H9 (cell line): ENCODE measurements around the gene CFAP100. TPM values are rescaled to one million over a fixed set of nuclear protein-coding genes. Genes with fewer than 3 reads are reported as not detected.

Experiments
- DNase-seq: peaks from one replicate; pipeline ENCODE4 v3.0.0-alpha.2; 2017
- H2AFZ ChIP-seq: one replicate; pipeline ENCODE4 v1.6.1; 2013; ENCODE audit warnings: mild to moderate bottlenecking, low read length, control low read depth, moderate library complexity
- H2AK5ac ChIP-seq: 2 replicates; pipeline ENCODE4 v1.6.1; 2013; ENCODE audit warnings: low read length, control low read depth, mixed read lengths; ENCODE audit not compliant: insufficient read length
- H2BK120ac ChIP-seq: one replicate; pipeline ENCODE4 v1.6.1; 2013; ENCODE audit warnings: low read depth, mild to moderate bottlenecking, low read length, control low read depth, inconsistent platforms; ENCODE audit not compliant: poor library complexity, severe bottlenecking
- H2BK12ac ChIP-seq: 2 replicates; pipeline ENCODE4 v1.6.1; 2013; ENCODE audit warnings: low read length, control low read depth, mixed read lengths, low read depth; ENCODE audit not compliant: insufficient read length
- H2BK15ac ChIP-seq: 2 replicates; pipeline ENCODE4 v1.6.1; 2013; ENCODE audit warnings: low read depth, low read length, control low read depth
- H2BK20ac ChIP-seq: one replicate; pipeline ENCODE4 v1.6.1; 2013; ENCODE audit warnings: low read depth, mild to moderate bottlenecking, low read length, control low read depth, inconsistent platforms; ENCODE audit not compliant: poor library complexity, severe bottlenecking
- H2BK5ac ChIP-seq: 2 replicates; pipeline ENCODE4 v1.6.1; 2013; ENCODE audit warnings: low read length, control low read depth, mixed read lengths; ENCODE audit not compliant: insufficient read length
- H3K14ac ChIP-seq: 2 replicates; pipeline ENCODE4 v1.6.1; 2013; ENCODE audit warnings: low read length, control low read depth; ENCODE audit not compliant: insufficient read depth
- H3K18ac ChIP-seq: 2 replicates; pipeline ENCODE4 v1.6.1; 2013; ENCODE audit warnings: low read depth, mild to moderate bottlenecking, mixed read lengths, low read length, control low read depth; ENCODE audit not compliant: insufficient read length
- H3K23ac ChIP-seq: 2 replicates; pipeline ENCODE4 v1.6.1; 2013; ENCODE audit warnings: low read length, control low read depth, mixed read lengths, low read depth; ENCODE audit not compliant: insufficient read length
- H3K23me2 ChIP-seq: 2 replicates; pipeline ENCODE4 v1.6.1; 2013; ENCODE audit warnings: low read depth, mild to moderate bottlenecking, mixed read lengths, low read length, control low read depth; ENCODE audit not compliant: insufficient read length, poor library complexity, severe bottlenecking
- H3K27ac ChIP-seq: 2 replicates; pipeline ENCODE4 v1.5.1; 2013; ENCODE audit warnings: low read length, control low read depth, mixed read lengths, low read depth; ENCODE audit not compliant: insufficient read length
- H3K27me3 ChIP-seq: 2 replicates; pipeline ENCODE4 v1.6.1; 2013; ENCODE audit warnings: low read length, control low read depth, inconsistent platforms; ENCODE audit not compliant: insufficient read depth
- H3K4ac ChIP-seq: 2 replicates; pipeline ENCODE4 v1.6.1; 2013; ENCODE audit warnings: low read depth, mild to moderate bottlenecking, control low read depth, inconsistent platforms, low read length, moderate library complexity
- H3K4me1 ChIP-seq: 2 replicates; pipeline ENCODE4 v1.6.1; 2013; ENCODE audit warnings: low read length, control low read depth, inconsistent platforms; ENCODE audit not compliant: insufficient read depth
- H3K4me2 ChIP-seq: 2 replicates; pipeline ENCODE4 v1.6.1; 2013; ENCODE audit warnings: low read length, control low read depth, mixed read lengths; ENCODE audit not compliant: insufficient read length, insufficient read depth
- H3K56ac ChIP-seq: 2 replicates; pipeline ENCODE4 v1.6.1; 2013; ENCODE audit warnings: low read depth, mild to moderate bottlenecking, mixed read lengths, low read length, control low read depth; ENCODE audit not compliant: insufficient read length
- H3K79me1 ChIP-seq: 2 replicates; pipeline ENCODE4 v1.6.1; 2013; ENCODE audit warnings: low read depth, mild to moderate bottlenecking, moderate library complexity, low read length, control low read depth, inconsistent platforms; ENCODE audit not compliant: insufficient read depth, poor library complexity, severe bottlenecking
- H3K79me2 ChIP-seq: 2 replicates; pipeline ENCODE4 v1.6.1; 2013; ENCODE audit warnings: low read length, control low read depth, inconsistent platforms; ENCODE audit not compliant: insufficient read depth
- H3K9ac ChIP-seq: 2 replicates; pipeline ENCODE4 v1.6.1; 2013; ENCODE audit warnings: low read length, control low read depth, mixed read lengths; ENCODE audit not compliant: insufficient read length; ENCODE audit errors: extremely low read depth
- H3K9me3 ChIP-seq: one replicate; pipeline ENCODE4 v1.6.1; 2013; ENCODE audit warnings: low read depth, low read length, inconsistent platforms; ENCODE audit not compliant: control insufficient read depth
- H3T11ph ChIP-seq: one replicate; pipeline ENCODE4 v1.6.1; 2013; ENCODE audit warnings: mild to moderate bottlenecking, low read length, control low read depth, inconsistent platforms
- H4K20me1 ChIP-seq: one replicate; pipeline ENCODE4 v1.6.1; 2013; ENCODE audit not compliant: control insufficient read depth, insufficient read length, insufficient read depth
- H4K5ac ChIP-seq: 2 replicates; pipeline ENCODE4 v1.6.1; 2013; ENCODE audit warnings: low read depth, mild to moderate bottlenecking, mixed read lengths, low read length, control low read depth; ENCODE audit not compliant: insufficient read length
- H4K8ac ChIP-seq: replicated peaks from 2 replicates; pipeline ENCODE4 v1.6.1; 2013; ENCODE audit warnings: low read length, control low read depth, mixed read lengths, low read depth; ENCODE audit not compliant: insufficient read length
- H4K91ac ChIP-seq: 2 replicates; pipeline ENCODE4 v1.6.1; 2013; ENCODE audit warnings: low read depth, mild to moderate bottlenecking, moderate library complexity, mixed read lengths, low read length, control low read depth; ENCODE audit not compliant: insufficient read length
- H3K27ac Mint-ChIP-seq, 3 experiments: 2 replicates in 2 of 3; 3 replicates in 1 of 3; pipeline ENCODE4 v1.8.0; 2020 to 2021; ENCODE audit warnings: mixed read lengths in 3 of 3, mild to moderate bottlenecking in 1 of 3, moderate library complexity in 1 of 3
- H3K27me3 Mint-ChIP-seq: 2 replicates; pipeline ENCODE4 v1.8.0; 2021; ENCODE audit warnings: low read depth, mild to moderate bottlenecking, moderate library complexity, mixed read lengths
- H3K36me3 Mint-ChIP-seq, 3 experiments: 2 replicates in 2 of 3; 3 replicates in 1 of 3; pipeline ENCODE4 v1.8.0; 2020 to 2021; ENCODE audit warnings: low read depth in 3 of 3, mixed read lengths in 3 of 3; ENCODE audit not compliant: insufficient read depth in 1 of 3
- H3K4me1 Mint-ChIP-seq, 2 experiments: 2 replicates each; pipeline ENCODE4 v1.8.0; 2020; ENCODE audit warnings: mixed read lengths in 2 of 2
- H3K4me3 Mint-ChIP-seq, 2 experiments: 2 replicates in 1 of 2; 3 replicates in 1 of 2; pipeline ENCODE4 v1.8.0; 2020 to 2021; ENCODE audit warnings: mild to moderate bottlenecking in 2 of 2, mixed read lengths in 2 of 2, moderate library complexity in 1 of 2
- H3K9me3 Mint-ChIP-seq, 2 experiments: 2 replicates in 1 of 2; 3 replicates in 1 of 2; pipeline ENCODE4 v1.8.0; 2020; ENCODE audit warnings: mild to moderate bottlenecking in 2 of 2, mixed read lengths in 2 of 2, moderate library complexity in 1 of 2
- CTCF ChIP-seq: fragments of 200-600 bp; sonication (generic); conservative IDR thresholded peaks from 3 replicates; pipeline ENCODE4 v1.8.0; 2021; ENCODE audit warnings: antibody characterized with exemption, mild to moderate bottlenecking
- WGBS: extraction: QIAGEN DNeasy Blood & Tissue Kit; methylation state at CpG from one replicate; pipeline ENCODE4 v1.1.7; 2013; ENCODE audit warnings: missing lambda C conversion rate, low lambda C conversion rate, mixed read lengths; ENCODE audit not compliant: insufficient read length; ENCODE audit errors: extremely low coverage; 5-methylcytosine and 5-hydroxymethylcytosine counted together
- total RNA-seq: library from RNA; stranded (reverse); gene quantifications from 2 replicates; pipeline ENCODE4 v1.2.1, GENCODE V29; 2021

CFAP100 gene
- total RNA-seq, 1 experiment from 2014 or later, result 0.44 TPM

GRCh38 chr3:126480206-126480605 lies 85.5 kb downstream of the CFAP100 start:
- Histone ChIP-seq H3K14ac (no peak overlapping the region), H2AK5ac (no peak overlapping the region), H4K8ac (no peak overlapping the region), H4K91ac (no peak overlapping the region), H2BK20ac (no peak overlapping the region), H3K79me1 (no peaks in the 10 kb centered on the region), H3K23ac (no peak overlapping the region), H3K4me1 (peaks cover 10% of the 10 kb centered on the region; the same call in 1 of the 2 replicates), H2BK120ac (no peak overlapping the region), H3K4ac (no peak overlapping the region), H2AFZ (no peak overlapping the region), H4K5ac (no peak overlapping the region), H3K23me2 (peaks cover 4% of the 10 kb centered on the region), H2BK12ac (no peak overlapping the region), H2BK5ac (no peak overlapping the region), H3K27ac (no peak overlapping the region), H3K56ac (no peak overlapping the region), H3K18ac (no peak overlapping the region), H3K4me2 (no peak overlapping the region), H2BK15ac (no peak overlapping the region), H3K27me3 (no peaks in the 10 kb centered on the region), H3K9me3 (no peaks in the 10 kb centered on the region), H3T11ph (no peak overlapping the region), H3K9ac (no peak overlapping the region), H3K79me2 (no peaks in the 10 kb centered on the region), H4K20me1 (no peaks in the 10 kb centered on the region)
- H3K4me1 Mint-ChIP-seq, result peaks cover 25 to 31% of the 10 kb centered on the region in 2 experiments
- H3K27ac Mint-ChIP-seq, result 0 out of 7 replicates have a peak overlapping the region, but pooled peaks of 1 of the 3 experiments have one; percentile 18
- no peak for DNase-seq
- WGBS, result no CpG with 5 or more reads among the region's 5 CpGs
- no peaks in the 10 kb centered on the region; a peak in 2 of 5 replicates for H3K9me3 Mint-ChIP-seq
- no peaks in the 10 kb centered on the region; a peak in 1 of 7 replicates for H3K36me3 Mint-ChIP-seq
- no peak for TF ChIP-seq CTCF
- H3K4me3 Mint-ChIP-seq, result no peak overlapping the region
- peaks cover 5% of the 10 kb centered on the region for H3K27me3 Mint-ChIP-seq
